Stimulated activated naive B cell treated with anti-CD40 and anti-IgM and Interleukin-4, amounts not matched to agents 10 μg/mL and 1 μg/mL and 100 μg/mL, for 72 hours (primary cell): ENCODE results near the gene CLEC3B.
"Not testable (repeated sequence)": the region's sequence is repeated elsewhere in the genome, so short reads cannot be mapped to it uniquely, and the experiment has no call there.

Source experiments
- ATAC-seq, 2 donors: fragments of 150-1000 bp; cut with Tn5 transposase; replicated peaks; 2 replicates each; pipeline ENCODE4 v1.10.0; 2021; ENCODE audit warnings: moderate library complexity in 1 of 2
- DNase-seq: peaks from one replicate; pipeline ENCODE4 v3.0.0; 2021
- H3K27ac Mint-ChIP-seq: one replicate; pipeline ENCODE4 v1.8.0; 2022; ENCODE audit warnings: mild to moderate bottlenecking, mixed read lengths
- H3K27me3 Mint-ChIP-seq, 2 donors: one replicate each; pipeline ENCODE4 v1.8.0; 2022; ENCODE audit warnings: mixed read lengths in 2 of 2
- H3K36me3 Mint-ChIP-seq, 2 donors: one replicate each; pipeline ENCODE4 v1.8.0; 2022; ENCODE audit warnings: mixed read lengths in 2 of 2, mild to moderate bottlenecking in 1 of 2
- H3K4me1 Mint-ChIP-seq, 2 donors: one replicate each; pipeline ENCODE4 v1.8.0; 2022; ENCODE audit warnings: mixed read lengths in 2 of 2, mild to moderate bottlenecking in 1 of 2
- H3K4me3 Mint-ChIP-seq, 2 donors: one replicate each; pipeline ENCODE4 v1.8.0; 2022; ENCODE audit warnings: mild to moderate bottlenecking in 2 of 2, mixed read lengths in 2 of 2, moderate library complexity in 1 of 2
- H3K9me3 Mint-ChIP-seq, 2 donors: one replicate each; pipeline ENCODE4 v1.8.0; 2022; ENCODE audit warnings: mixed read lengths in 2 of 2, mild to moderate bottlenecking in 1 of 2

CLEC3B gene

DNA sequence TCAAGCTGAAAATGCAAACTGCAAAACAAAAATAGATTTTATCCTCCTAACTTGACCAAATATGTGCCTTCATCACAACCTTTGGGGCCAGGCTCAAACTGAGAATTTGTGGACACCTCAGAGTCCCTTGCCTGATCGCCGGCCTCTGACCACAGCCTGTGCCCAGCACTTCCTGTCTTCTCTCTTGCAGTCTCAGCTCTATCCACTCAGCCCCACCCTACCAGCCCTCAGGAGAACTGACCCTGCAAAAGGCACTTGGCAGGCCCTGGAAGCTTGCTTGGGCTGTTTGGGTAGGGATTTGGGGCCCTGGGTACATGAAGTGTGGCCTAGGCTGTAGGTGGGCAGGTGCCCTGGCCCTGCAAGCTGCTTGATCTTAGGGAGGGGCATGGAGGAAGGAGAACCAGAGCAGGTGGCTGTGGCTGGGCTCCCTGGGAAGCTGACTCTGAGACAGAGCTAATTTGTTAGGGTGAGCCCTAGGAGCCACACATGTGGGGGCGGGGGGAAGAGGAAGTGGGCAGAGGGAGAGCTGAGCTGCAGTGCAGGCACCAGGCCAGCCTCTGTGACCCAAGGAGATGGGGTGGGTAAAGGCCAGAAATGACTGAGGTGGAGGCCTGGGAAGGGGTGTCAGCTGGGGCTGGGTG lies 8.6 kb downstream of the CLEC3B start:
- peaks cover 13 to 16% of the 10 kb centered on the region in 2 donors for H3K4me1 Mint-ChIP-seq
- peak; percentile 40 for DNase-seq

DNA sequence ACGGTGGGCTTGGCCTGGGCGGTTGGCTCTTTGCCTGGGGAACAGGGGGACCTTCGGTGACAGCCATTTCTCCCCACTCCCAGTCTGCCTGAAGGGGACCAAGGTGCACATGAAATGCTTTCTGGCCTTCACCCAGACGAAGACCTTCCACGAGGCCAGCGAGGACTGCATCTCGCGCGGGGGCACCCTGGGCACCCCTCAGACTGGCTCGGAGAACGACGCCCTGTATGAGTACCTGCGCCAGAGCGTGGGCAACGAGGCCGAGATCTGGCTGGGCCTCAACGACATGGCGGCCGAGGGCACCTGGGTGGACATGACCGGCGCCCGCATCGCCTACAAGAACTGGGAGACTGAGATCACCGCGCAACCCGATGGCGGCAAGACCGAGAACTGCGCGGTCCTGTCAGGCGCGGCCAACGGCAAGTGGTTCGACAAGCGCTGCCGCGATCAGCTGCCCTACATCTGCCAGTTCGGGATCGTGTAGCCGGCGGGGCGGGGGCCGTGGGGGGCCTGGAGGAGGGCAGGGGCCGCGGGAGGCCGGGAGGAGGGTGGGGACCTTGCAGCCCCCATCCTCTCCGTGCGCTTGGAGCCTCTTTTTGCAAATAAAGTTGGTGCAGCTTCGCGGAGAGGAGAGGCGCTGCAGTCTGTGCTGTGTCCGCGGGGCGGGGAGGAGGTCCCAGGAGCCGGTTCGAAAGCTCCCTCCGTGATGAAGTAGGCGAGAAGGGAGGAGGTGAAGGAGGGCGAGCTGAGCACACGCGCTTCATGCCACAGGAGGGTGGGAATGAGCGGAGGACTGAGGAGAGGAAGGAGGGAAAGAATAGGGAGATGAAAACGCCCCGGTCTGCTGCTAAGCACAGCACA lies 9.6 kb downstream of the CLEC3B start:
- H3K27ac Mint-ChIP-seq = no peak overlapping the region
- H3K36me3 Mint-ChIP-seq = no peaks in the 10 kb centered on the region
- peaks cover 19% of the 10 kb centered on the region in 2 donors for H3K4me1 Mint-ChIP-seq
- DNase-seq (no peak), ATAC-seq (no peak)
- H3K9me3 Mint-ChIP-seq = no peaks in the 10 kb centered on the region
- H3K4me3 Mint-ChIP-seq = peak overlapping the region; percentile 16 to 76
- peaks cover 28 to 33% of the 10 kb centered on the region in 2 donors for H3K27me3 Mint-ChIP-seq

More for the DNA sequence above, 8.6 kb downstream of the CLEC3B start:
- peak; percentile 77 to 84 for ATAC-seq
- Mint-ChIP-seq H3K4me3 (peak overlapping the region; percentile 7 to 15), H3K27me3 (peaks cover 28 to 39% of the 10 kb centered on the region in 2 donors), H3K27ac (peak overlapping the region; percentile 5), H3K36me3 (no peaks in the 10 kb centered on the region), H3K9me3 (no peaks in the 10 kb centered on the region)

DNA sequence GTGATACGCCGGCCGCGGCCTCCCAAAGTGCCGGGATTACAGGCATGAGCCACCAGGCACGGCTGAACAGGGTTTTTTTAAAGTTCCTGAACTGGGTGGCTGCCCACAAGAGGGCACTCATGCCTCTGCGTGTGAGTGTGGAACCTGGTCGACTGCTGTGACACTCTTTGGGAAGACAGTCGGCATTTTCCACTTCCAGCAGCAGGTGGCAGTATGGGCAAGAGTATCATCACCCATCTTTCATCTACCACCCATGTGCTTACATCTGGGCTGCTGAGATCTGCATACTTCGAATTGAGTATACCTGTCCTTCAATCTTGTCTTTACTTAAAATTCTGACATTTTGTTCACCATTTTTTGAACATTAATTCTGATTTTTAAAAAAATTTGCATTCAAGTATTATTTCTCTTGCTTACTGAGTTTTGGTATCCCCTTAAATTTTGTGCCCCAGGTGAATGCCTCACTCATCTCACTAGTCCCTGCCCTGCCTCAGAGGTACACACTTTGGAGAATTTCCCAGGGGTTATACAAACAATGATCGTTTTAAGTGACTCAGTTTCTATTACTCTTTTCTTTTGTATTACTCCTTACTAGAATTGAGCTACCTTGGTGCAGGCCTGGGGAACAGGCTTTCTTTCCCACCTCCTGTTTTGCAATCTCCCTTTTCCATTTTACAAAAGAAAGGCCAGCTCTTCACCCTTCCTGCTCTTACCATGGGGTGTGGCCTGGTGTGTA lies 11.8 kb downstream of the CLEC3B start:
- Mint-ChIP-seq H3K27ac (peak overlapping the region; percentile 37), H3K27me3 (peaks cover 28 to 32% of the 10 kb centered on the region in 2 donors), H3K9me3 (no peaks in the 10 kb centered on the region), H3K36me3 (no peaks in the 10 kb centered on the region), H3K4me3 (no peak overlapping the region), H3K4me1 (peaks cover 28 to 34% of the 10 kb centered on the region in 2 donors)
- ATAC-seq (peak; percentile 76), DNase-seq (peak; percentile 86)

DNA sequence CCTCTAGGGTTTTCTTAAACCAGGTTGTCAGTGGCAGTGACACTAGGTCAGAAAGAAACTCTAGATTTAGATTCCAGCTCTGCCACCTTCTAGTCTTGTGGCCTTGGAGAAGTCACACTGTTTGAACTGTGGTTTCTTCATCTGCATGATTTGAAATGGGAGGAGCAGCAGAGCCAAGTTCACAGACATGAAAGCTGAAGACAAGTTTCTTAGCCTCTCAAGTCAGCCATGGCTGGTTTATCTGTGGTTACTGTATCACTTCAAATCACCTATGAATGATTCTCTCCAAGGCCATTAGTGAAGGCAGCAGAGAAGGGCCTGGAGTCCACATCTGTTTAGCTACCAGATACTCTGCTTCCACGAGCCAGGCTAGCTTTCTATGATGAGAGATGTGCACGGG lies 15.6 kb downstream of the CLEC3B start:
- peaks cover 5 to 15% of the 10 kb centered on the region in 2 donors for H3K27me3 Mint-ChIP-seq
- H3K9me3 Mint-ChIP-seq = no peaks in the 10 kb centered on the region
- H3K4me1 Mint-ChIP-seq = peaks cover 14 to 21% of the 10 kb centered on the region in 2 donors
- no peaks in the 10 kb centered on the region for H3K36me3 Mint-ChIP-seq
- H3K4me3 Mint-ChIP-seq = no peak overlapping the region
- H3K27ac Mint-ChIP-seq = no peak overlapping the region
- ATAC-seq = peak; percentile 21 to 28
- DNase-seq = no peak

DNA sequence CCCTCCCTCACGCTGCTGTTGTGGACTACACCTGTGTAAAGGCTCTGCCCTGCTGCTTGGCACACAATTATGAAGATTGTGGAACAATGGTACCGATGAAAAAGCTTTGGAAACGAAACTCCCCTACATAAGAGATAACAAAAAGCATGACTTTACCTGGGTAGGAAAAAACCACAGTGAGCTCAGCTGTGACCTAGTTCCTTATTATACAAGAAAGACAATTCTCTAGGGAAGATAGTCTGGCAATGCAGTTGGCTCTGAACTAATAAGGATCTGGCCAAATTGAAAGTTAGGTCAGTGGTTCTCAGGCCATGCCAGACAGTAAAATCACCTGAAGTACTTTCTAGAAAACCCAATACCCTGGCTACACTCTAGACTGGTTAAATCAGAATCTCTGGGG lies 16.1 kb downstream of the CLEC3B start:
- no peaks in the 10 kb centered on the region for H3K9me3 Mint-ChIP-seq
- peak overlapping the region; percentile 62 for H3K27ac Mint-ChIP-seq
- H3K36me3 Mint-ChIP-seq = no peaks in the 10 kb centered on the region
- no peak overlapping the region for H3K4me3 Mint-ChIP-seq
- H3K27me3 Mint-ChIP-seq = peaks cover 0 to 11% of the 10 kb centered on the region in 2 donors
- ATAC-seq (peak; percentile 53 to 58), DNase-seq (no peak)
- H3K4me1 Mint-ChIP-seq = peaks cover 14 to 21% of the 10 kb centered on the region in 2 donors

DNA sequence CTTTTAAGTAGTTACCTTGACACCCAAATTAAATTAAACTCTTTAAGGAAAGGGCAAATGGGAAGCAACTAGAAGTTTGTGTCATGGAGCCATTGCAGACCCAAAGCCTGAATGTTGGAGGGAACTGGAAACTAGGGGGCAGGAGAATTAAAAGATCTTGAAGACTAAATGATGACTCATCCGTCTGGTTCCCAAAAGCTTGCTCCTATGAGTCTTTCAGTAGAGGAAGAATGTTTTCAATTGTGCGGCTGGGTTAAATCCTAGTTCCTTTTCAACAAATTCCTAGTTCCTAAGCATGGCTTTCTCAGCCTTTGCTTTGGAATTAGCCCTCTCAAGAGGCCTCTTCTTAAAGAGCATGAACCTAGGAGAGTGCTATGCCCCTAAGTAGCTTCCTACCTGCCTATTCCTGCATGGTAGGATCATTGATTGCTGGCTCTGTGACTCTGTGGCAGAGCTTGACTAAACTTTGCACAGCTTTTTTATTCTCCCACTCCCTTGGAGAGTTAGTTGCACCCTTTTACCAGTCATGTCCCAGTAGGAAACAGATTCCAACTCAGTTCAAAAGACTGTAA lies 17.7 kb downstream of the CLEC3B start:
- ATAC-seq (no peak), DNase-seq (no peak)
- Mint-ChIP-seq H3K27me3 (peaks cover 6 to 14% of the 10 kb centered on the region in 2 donors), H3K36me3 (no peaks in the 10 kb centered on the region), H3K9me3 (no peaks in the 10 kb centered on the region), H3K4me1 (peaks cover 12 to 21% of the 10 kb centered on the region in 2 donors), H3K4me3 (no peak overlapping the region), H3K27ac (no peak overlapping the region)

DNA sequence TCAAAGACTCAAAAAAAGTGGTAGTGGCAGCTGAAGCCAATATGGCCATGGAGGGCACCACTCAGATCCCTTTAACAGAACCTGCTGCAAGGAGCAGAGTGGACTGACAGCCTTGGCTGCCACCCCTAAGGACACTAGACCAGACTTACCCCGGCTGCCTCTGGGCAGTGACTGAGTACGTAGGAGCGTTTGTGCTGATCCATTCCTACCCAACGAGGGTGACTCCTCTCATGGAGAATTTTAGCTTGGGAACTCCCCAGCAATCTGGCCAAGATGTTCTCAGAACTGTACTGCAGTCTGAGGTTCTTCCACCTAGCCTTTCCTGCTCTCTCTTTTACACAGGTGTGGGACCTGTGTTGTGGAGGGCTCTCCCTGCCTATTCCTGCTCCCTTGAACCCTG lies 22.1 kb downstream of the CLEC3B start:
- no peak for ATAC-seq
- H3K27me3 Mint-ChIP-seq = peaks cover 23 to 32% of the 10 kb centered on the region in 2 donors
- H3K9me3 Mint-ChIP-seq = no peaks in the 10 kb centered on the region
- no peak overlapping the region for H3K4me3 Mint-ChIP-seq
- H3K4me1 Mint-ChIP-seq = no peaks in the 10 kb centered on the region
- no peak overlapping the region for H3K27ac Mint-ChIP-seq
- no peak for DNase-seq
- H3K36me3 Mint-ChIP-seq = no peaks in the 10 kb centered on the region

DNA sequence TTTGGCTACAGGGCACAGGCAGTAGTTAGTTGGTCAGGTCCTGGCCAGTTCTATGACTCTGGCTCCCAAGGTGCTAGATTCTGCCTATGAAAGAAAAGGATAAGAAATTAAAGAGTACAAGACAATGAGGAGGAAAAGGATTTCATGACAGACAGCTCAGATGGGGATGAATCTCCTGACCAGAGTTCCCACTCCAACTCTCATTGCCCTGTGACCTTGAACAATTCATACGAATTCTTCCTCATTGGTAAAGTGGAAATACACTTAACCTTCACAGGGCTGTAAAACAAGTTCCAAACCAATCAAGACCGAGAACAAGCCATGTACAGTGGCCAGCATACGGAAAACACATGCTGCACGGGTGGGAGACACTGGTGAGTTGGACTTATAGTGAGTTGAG lies 23.7 kb downstream of the CLEC3B start:
- no peak for ATAC-seq
- Mint-ChIP-seq H3K9me3 (no peaks in the 10 kb centered on the region), H3K36me3 (no peaks in the 10 kb centered on the region), H3K4me1 (no peaks in the 10 kb centered on the region), H3K27ac (no peak overlapping the region), H3K4me3 (no peak overlapping the region), H3K27me3 (peaks cover 23 to 32% of the 10 kb centered on the region in 2 donors)
- DNase-seq = no peak

DNA sequence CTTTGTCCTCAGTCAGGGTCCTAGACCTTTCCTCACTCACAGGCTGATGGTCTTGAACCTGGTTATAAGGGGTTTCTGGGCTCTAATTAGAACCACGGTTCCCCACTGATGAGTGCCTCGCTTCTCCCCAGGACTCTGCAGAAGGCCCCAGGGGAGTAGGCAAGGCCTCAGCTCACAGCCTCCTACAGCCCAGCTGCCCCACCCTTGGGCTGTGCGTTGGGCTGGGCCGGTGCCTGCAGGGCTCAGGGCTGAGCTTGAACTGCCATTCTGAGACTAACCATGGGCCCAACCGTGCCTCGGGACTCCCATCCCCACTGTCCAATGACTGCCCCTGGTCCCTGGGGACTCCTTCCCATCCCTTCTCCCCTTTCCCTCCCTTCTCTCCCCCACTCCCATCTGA lies 25.6 kb downstream of the CLEC3B start:
- no peaks in the 10 kb centered on the region for H3K9me3 Mint-ChIP-seq
- no peaks in the 10 kb centered on the region for H3K4me1 Mint-ChIP-seq
- H3K4me3 Mint-ChIP-seq = no peak overlapping the region
- H3K36me3 Mint-ChIP-seq = no peaks in the 10 kb centered on the region
- no peak for ATAC-seq
- peaks cover 23 to 31% of the 10 kb centered on the region in 2 donors for H3K27me3 Mint-ChIP-seq
- no peak for DNase-seq
- no peak overlapping the region for H3K27ac Mint-ChIP-seq

DNA sequence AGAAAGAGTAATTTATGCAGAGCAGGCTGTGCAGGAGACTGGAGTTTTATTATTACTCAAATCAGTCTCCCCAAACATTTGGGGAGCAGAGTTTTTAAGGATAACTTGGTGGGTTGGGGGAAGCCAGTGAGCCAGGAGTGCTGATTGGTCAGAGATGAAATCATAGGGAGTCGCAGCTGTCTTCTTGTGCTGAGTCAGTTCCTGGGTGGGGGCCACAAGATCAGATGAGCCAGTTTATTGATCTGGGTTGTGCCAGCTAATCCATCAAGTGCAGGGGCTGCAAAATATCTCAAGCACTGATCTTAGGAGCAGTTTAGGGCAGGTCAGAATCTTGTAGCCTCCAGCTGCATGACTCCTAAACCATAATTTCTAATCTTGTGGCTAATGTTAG lies 27.7 kb downstream of the CLEC3B start:
- H3K9me3 Mint-ChIP-seq, DNase-seq, ATAC-seq, H3K4me3 Mint-ChIP-seq, H3K4me1 Mint-ChIP-seq, H3K36me3 Mint-ChIP-seq, H3K27ac Mint-ChIP-seq: not testable (repeated sequence)
- peaks cover 22 to 26% of the 10 kb centered on the region in 2 donors for H3K27me3 Mint-ChIP-seq

DNA sequence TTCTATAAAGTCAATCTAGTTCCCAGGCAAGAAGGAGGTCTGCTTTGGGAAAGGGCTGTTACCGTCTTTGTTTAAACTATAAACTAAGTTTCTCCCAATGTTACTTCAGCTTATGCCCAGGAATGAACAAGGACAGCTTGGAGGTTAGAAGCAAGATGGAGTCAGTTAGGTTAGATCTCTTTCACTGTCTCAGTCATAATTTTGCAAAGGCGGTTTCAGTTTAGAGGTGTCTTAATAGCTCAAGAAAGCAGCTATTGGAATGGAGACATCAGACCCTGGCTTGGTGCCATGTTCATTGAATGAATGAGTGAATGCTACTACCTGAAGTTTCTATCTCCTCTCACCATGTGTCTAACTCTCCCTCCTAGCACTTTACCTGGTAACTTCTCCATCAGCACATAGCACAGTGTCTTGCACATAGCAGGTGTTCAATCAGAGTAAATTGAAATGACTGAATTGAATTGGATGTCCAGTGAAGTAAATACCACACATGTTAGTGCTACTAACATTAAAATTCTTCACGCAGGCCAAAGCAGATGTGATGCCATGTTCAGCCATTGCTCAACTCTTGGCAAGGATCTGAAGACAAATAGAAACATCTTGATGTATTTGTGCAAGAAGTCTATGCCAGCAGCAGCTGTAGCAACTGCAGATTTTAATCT lies 28.2 kb downstream of the CLEC3B start:
- H3K27me3 Mint-ChIP-seq = peaks cover 20 to 22% of the 10 kb centered on the region in 2 donors
- DNase-seq (no peak), ATAC-seq (no peak)
- H3K4me3 Mint-ChIP-seq = no peak overlapping the region
- H3K36me3 Mint-ChIP-seq = no peaks in the 10 kb centered on the region
- H3K4me1 Mint-ChIP-seq = no peaks in the 10 kb centered on the region
- H3K9me3 Mint-ChIP-seq = no peaks in the 10 kb centered on the region
- H3K27ac Mint-ChIP-seq = no peak overlapping the region

DNA sequence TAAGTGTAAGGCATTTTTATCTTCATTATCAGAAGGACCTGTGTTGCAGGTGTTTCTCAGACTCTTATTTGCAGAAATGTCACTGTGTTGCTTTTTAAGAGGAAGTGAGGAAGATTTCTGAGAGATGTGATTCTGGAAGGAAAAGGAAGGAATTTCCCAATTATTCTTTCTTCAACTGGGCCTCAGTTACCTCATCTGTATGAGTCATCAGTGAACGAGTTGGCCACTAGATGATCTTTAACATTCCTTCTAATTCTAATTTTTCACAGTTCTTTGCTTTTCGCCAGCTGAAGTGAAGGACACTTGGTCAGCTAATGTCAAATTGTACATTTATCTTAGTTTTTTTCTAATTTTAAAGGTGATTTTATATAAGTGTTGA lies 28.9 kb downstream of the CLEC3B start:
- DNase-seq (no peak), ATAC-seq (no peak)
- Mint-ChIP-seq H3K27me3 (peaks cover 14 to 15% of the 10 kb centered on the region in 2 donors), H3K4me3 (no peak overlapping the region), H3K27ac (no peak overlapping the region), H3K9me3 (no peaks in the 10 kb centered on the region), H3K36me3 (no peaks in the 10 kb centered on the region), H3K4me1 (no peaks in the 10 kb centered on the region)

DNA sequence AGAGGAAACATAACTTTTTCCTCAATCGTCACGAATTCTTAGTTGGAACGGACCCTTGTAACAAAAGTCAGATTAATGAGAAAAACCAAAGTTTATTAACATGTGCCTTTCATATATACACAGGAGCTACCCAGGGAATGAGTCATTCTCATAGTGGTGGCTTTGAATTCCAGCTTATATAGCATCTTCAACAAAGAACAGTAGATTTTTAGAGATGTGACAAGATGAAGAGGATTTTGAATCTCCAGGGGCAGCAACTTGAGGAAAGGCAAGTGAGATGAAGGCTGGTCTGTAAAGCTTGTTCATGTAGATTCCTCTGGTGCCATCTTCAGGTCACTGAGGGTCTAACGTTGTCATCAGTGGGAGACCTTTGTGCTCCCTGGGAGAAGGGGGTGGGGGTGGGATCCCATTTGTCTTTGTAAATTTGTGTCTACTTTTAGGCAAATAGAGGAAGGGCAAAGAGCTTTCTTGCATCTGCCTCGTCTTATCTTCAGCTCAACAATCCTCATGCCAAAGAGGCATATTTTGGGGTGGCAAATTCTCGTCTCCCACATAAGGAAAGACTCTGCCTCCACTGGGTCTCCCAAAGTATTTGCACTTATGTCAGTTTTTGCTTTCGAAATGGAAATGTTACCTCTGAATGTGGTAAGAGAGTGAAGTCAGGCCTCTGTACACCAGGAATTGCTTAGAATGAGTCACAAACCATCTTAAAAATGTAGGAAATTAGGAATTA lies 29.5 kb downstream of the CLEC3B start:
- ATAC-seq = peak; percentile 33 to 38
- Mint-ChIP-seq H3K9me3 (no peaks in the 10 kb centered on the region), H3K4me1 (no peaks in the 10 kb centered on the region), H3K4me3 (no peak overlapping the region), H3K27ac (no peak overlapping the region), H3K36me3 (no peaks in the 10 kb centered on the region), H3K27me3 (peaks cover 10 to 11% of the 10 kb centered on the region in 2 donors)
- no peak for DNase-seq
